Measurements from ENCODE around the gene PACRG.

Gene PACRG

GRCh38 chr6:163085861-163086623 lies 358.3 kb downstream of the PACRG start:
- no peak for DNase-seq (ENCODE audit: low spot score)

DNA sequence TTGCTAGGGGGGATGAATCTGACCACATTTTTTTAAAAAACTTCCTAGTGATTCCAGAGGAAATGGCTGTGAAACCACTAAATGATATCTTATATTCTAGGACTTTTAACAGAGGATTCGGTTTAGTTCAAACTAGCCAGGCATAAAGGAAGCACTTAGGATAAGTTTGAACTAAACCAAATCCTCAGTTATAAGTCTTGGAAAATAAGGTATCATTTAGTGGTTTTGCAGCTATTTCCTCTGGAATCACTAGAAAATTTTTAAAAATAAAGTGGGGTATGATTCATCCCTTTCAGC lies 358.8 kb downstream of the PACRG start:
- no peak for DNase-seq (ENCODE audit: low spot score)

DNA sequence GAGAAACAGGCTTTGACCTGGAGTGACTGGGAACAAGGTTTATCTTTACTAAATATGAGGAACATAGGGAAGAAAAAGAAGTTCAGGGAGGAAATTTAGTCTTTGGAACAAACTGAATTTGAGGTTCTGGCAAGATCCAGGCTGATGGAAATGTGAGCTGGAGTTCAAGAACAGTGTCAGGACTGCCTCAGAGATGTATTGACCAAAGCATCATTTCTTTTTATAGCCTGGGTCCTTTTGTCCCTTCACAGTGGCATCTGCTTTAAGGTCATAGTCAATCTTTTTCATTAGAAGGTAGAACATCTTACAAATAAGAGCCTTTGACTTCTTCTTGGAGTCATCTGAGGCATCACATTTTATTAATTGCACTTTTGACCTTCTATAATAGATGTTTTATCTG lies 360.2 kb downstream of the PACRG start:
- no peak for DNase-seq (ENCODE audit: low spot score)

- DNase-seq (ENCODE audit: low spot score): no peak
These were observed 365.1 kb downstream of the PACRG start for GRCh38 chr6:163092876-163093275.

GRCh38 chr6:163094881-163095280 lies 367.1 kb downstream of the PACRG start:
- DNase-seq (ENCODE audit: low spot score): no peak

DNA sequence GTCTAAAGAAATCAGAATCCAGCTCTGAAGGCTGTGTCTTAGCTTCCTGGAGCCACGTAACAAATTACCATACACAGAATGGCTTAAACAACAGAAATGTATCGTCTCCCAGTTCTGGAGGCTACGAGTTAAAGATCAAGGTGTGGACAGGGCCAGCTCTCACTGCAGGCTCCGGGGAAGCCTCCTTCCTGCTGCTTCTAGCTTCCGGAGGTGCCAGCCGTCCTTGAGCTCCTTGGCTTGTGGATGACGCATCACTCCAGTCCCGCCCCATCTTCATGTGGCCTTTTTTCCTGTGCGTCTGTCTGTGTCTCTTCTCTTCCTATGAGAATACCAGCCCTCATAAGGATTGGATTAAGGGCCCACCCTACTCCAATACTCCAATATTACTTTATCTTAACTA lies 367.6 kb downstream of the PACRG start:
- no peak for DNase-seq (ENCODE audit: low spot score)

DNA sequence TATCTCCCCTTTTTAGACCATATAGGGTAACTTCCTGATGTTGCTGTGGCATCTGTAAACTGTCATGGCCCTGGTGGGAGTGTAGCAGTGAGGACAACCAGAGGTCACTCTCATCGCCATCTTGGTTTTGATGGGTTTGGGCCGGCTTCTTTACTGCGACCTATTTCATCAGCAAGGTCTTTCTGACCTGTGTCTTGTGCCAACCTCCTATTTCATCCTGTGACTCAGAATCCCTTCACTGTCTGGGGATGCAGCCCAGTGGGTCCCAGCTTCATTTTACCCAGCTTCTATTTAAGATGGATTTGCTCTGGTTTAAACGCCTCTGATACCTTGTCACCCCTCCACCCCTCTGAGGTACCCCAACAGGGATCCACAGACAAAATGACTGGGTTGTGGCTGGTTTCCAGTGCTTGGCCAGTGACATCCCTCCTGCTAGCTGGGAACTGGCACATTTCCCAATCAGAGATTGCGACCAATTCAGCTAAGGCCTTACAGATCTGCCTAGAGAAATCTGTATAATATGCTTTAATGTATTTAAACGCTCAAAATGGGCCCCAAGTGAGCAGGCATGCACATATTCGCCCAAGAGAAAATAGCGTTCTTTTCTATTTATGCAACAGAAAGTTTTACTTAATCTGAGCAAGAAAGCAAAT lies 371.2 kb downstream of the PACRG start:
- no peak for DNase-seq (ENCODE audit: low spot score)

- no peak for DNase-seq (ENCODE audit: low spot score)
These were observed 371.9 kb downstream of the PACRG start for GRCh38 chr6:163099621-163100171.

DNA sequence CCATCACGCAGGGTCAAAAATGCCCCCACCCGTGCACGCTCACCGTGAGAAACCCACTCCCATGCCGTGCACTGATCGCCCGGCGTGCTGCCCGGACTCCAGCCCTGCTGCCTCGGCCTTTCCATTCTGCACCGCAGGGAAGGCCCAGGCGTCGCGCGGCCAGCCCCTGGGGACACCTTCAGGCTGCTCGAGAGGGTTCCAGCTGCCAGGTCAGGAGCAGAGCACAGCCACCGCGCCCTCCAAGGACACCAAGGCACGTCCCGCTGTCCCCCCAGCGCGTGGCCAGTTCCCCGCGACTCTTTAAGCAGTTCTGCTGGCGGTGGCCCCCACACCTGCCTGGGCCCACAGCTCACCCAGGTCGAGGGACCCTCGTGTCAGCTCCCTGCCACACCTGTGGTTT lies 372.5 kb downstream of the PACRG start:
- no peak for DNase-seq (ENCODE audit: low spot score)

- no peak for DNase-seq (ENCODE audit: low spot score)
These were observed 385.7 kb downstream of the PACRG start for GRCh38 chr6:163113358-163113962.

DNA sequence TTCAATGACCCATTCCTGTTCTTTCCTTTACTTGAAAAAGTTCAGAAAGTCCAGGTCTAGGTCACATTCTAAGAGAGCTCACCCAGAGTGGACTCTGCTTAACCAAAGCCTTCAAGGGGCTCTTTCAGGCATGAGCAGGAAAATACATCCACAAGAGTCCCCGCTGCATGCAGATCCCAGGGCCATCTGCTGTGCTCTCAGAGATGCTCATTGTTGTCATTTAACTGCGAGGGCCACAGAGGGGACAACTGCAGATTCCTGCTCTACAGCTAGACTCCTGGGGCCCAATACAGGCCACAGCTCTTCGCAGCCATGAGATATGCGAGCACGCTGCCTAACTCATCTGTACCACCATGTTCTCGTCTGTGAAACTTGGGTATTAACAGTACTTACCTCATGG lies 391.2 kb downstream of the PACRG start:
- DNase-seq (ENCODE audit: low spot score): no peak

- peak; percentile 33 for DNase-seq (ENCODE audit: low spot score)
These were observed 392.4 kb downstream of the PACRG start for GRCh38 chr6:163120223-163120622.

DNA sequence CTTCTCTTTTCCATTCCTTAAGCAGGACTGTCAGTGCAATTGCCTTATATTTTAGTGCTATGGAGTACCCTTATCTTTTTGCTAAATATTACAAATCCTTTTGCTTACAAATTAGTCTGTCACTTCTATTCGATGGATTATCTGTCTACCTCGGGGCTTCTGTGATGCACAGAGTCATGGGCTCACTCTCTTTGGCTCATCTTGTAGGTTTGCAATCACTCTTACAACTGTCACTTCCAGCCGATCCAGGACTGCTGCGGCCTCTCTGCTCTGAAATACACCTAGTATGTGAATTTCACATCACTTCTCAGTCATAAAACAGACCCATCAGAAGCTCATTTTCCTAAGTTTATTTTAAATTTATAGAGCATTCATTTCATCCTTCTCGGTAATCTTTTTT lies 393.5 kb downstream of the PACRG start:
- DNase-seq (ENCODE audit: low spot score): no peak

DNA sequence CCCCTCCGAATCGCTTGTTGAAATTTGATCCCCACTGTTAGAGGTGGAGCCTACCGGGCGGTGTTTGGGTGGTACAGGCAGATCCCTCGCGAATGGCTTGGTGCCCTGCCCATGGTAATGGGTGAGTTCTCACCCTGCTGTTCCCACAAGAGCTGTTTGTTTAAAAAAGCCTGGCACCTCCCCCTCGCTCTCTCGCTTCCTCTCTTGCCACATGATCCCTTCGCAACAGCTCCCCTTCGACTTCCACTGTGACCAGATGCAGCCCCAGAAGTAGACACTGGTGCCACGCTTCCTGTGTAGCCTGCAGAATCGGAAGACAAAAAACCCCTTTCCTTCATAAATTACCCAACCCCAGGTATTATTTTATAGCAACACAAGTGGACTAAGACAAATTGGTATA lies 394.6 kb downstream of the PACRG start:
- no peak for DNase-seq (ENCODE audit: low spot score)

DNA sequence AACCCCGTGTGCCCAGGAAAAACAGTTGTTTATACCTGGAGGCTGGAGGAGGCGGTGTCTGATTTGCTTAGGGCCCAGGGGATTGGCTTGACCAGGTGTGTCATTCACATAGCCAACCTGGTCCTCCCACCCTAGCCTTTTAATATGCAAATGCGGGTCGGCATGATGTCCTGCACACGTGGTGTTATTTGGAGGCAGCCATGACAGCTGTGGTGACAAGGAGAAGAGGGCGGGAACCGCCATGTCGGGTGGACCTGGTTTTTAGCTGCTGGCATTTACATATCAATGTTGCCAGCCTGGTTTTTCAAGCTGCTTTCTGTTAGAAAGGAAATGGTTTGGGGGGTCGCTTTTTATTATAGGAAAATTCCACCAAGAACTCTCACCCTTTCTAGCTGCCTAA lies 395.3 kb downstream of the PACRG start:
- no peak for DNase-seq (ENCODE audit: low spot score)

DNA sequence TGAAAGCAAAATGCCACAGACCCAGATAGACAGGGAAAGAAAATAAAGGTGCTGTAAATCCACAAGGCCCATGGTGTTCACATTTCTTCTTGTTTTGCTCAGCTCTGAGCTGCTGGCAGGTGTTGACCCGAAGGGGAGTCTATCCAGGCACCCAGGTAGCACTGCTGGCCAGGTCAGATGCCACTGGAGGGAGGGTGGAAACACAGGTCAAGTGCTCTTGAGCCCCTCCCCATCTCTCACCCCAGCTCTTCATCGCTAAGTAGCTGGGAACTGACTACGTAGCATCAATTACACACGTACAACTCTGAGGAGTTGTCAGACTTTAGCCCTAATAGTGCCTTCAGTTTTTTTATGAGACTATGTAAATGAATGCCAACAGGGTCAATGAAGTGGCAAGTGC lies 399.0 kb downstream of the PACRG start:
- DNase-seq (ENCODE audit: low spot score): no peak

GRCh38 chr6:163127587-163127986 lies 399.8 kb downstream of the PACRG start:
- DNase-seq (ENCODE audit: low spot score): no peak

GRCh38 chr6:163128324-163128723 lies 400.6 kb downstream of the PACRG start:
- no peak for DNase-seq (ENCODE audit: low spot score)

- DNase-seq (ENCODE audit: low spot score): no peak
These were observed 404.4 kb downstream of the PACRG start for GRCh38 chr6:163132050-163132750.

GRCh38 chr6:163133017-163133416 lies 405.2 kb downstream of the PACRG start:
- no peak for DNase-seq (ENCODE audit: low spot score)

GRCh38 chr6:163133691-163134090 lies 405.9 kb downstream of the PACRG start:
- no peak for DNase-seq (ENCODE audit: low spot score)

DNA sequence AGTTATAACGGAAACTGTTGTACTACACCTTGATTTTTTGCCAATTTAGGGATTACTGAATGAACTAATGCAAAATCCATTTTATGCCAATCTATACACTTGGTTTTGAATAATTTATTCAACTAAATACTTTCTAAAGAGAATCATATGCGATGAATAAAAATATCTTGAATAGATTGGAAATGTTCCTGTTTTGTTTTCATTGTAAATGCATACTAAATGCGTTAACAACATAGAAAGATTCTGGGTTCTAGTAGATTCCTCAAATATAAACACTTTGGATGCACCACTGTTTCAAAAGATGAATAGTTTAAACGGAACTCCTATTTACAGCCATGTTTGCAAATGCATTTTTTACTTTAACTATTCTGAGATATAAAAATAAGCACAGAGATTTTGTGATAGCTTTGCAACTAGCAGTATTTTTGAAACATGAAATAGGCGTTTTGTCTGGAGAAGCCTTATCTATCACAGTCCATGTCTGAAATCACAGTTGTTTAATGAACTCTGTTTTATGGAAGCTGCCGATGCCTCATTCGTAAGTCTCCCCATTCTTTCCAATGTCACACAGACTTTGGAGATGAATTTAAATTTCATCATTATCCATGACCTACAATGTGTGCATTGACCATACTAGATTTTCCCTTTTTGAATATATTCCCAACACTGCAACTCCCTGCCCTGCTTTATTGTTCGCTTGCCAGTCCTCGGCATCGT lies 409.1 kb downstream of the PACRG start:
- DNase-seq (ENCODE audit: low spot score): no peak
